GM23248 (cell line): ENCODE data around the gene PPL. TPM values are rescaled to one million over a fixed set of nuclear protein-coding genes. Genes with fewer than 3 reads are reported as not detected.

Experiments
- DNase-seq: peaks from one replicate; pipeline ENCODE4 v3.0.0-alpha.2; 2015
- H2AFZ ChIP-seq: fragments of 200-600 bp; sonication (generic); 2 replicates; pipeline ENCODE4 v1.6.1; 2016; ENCODE audit warnings: antibody characterized with exemption
- H3F3A ChIP-seq: fragments of 200-600 bp; sonication (generic); 2 replicates; pipeline ENCODE4 v1.6.1; 2016; ENCODE audit warnings: mild to moderate bottlenecking, antibody characterized with exemption, mixed run types; ENCODE audit not compliant: insufficient read depth
- H3K27ac ChIP-seq: fragments of 200-600 bp; sonication (generic); 2 replicates; pipeline ENCODE4 v1.5.1; 2016; ENCODE audit warnings: mild to moderate bottlenecking
- H3K27me3 ChIP-seq: fragments of 200-600 bp; sonication (generic); replicated peaks from 2 replicates; pipeline ENCODE4 v1.6.1; 2016; ENCODE audit warnings: mild to moderate bottlenecking; ENCODE audit not compliant: insufficient read depth
- H3K36me3 ChIP-seq: fragments of 200-600 bp; sonication (generic); 2 replicates; pipeline ENCODE4 v1.6.1; 2016; ENCODE audit warnings: low read depth, mild to moderate bottlenecking
- H3K4me1 ChIP-seq: fragments of 200-600 bp; sonication (generic); 2 replicates; pipeline ENCODE4 v1.6.1; 2016; ENCODE audit warnings: mild to moderate bottlenecking; ENCODE audit not compliant: insufficient read depth
- H3K4me2 ChIP-seq: fragments of 200-600 bp; sonication (generic); one replicate; pipeline ENCODE4 v1.6.1; 2016; ENCODE audit warnings: mild to moderate bottlenecking; ENCODE audit not compliant: unreplicated experiment
- H3K4me3 ChIP-seq: fragments of 200-600 bp; sonication (generic); 2 replicates; pipeline ENCODE4 v1.5.1; 2016; ENCODE audit warnings: mild to moderate bottlenecking
- H3K79me2 ChIP-seq: fragments of 200-600 bp; sonication (generic); 2 replicates; pipeline ENCODE4 v1.6.1; 2016; ENCODE audit warnings: mild to moderate bottlenecking; ENCODE audit not compliant: insufficient read depth
- H3K9ac ChIP-seq: fragments of 200-600 bp; sonication (generic); 2 replicates; pipeline ENCODE4 v1.6.1; 2016; ENCODE audit warnings: mild to moderate bottlenecking
- H3K9me2 ChIP-seq: fragments of 200-600 bp; sonication (generic); 2 replicates; pipeline ENCODE4 v1.6.1; 2016; ENCODE audit warnings: mixed run types, mild to moderate bottlenecking, moderate library complexity; ENCODE audit not compliant: insufficient read depth
- H3K9me3 ChIP-seq: fragments of 200-600 bp; sonication (generic); one replicate; pipeline ENCODE4 v1.6.1; 2017; ENCODE audit warnings: low read depth
- H4K20me1 ChIP-seq: fragments of 200-600 bp; sonication (generic); 2 replicates; pipeline ENCODE4 v1.6.0; 2016; ENCODE audit not compliant: insufficient read depth
- EZH2 ChIP-seq: fragments of 200-600 bp; sonication (generic); IDR thresholded peaks from 2 replicates; pipeline ENCODE4 v1.6.1; 2018; ENCODE audit warnings: antibody characterized with exemption, mild to moderate bottlenecking; ENCODE audit not compliant: insufficient read depth, poor library complexity, severe bottlenecking
- EZH2phosphoT487 ChIP-seq: fragments of 200-600 bp; sonication (generic); IDR thresholded peaks from 2 replicates; pipeline ENCODE4 v1.6.1; 2018; ENCODE audit warnings: antibody characterized with exemption, moderate library complexity, mild to moderate bottlenecking, low read depth; ENCODE audit not compliant: insufficient read depth
- WGBS, 2 experiments: methylation state at CpG; one replicate each; pipeline ENCODE4 v1.1.6; 2015 to 2017; ENCODE audit warnings: low lambda C conversion rate in 2 of 2, low coverage in 1 of 2; ENCODE audit errors: missing lambda C conversion rate in 2 of 2; 5-methylcytosine and 5-hydroxymethylcytosine counted together
- in situ Hi-C: fragments of 300-500 bp; cut with MboI; formaldehyde crosslinking; loops from 2 replicates; pipeline ENCODE4 v1.15.0; 2020
- polyA plus RNA-seq: library from polyadenylated mRNA; unstranded; fragments of >200 nt; fragmentation: Nextera tagmentation; extraction: Ambion mirVana; gene quantifications from 2 replicates; pipeline ENCODE4 v1.2.1, GENCODE V29; 2016
- total RNA-seq: library from RNA; depleted of rRNA; stranded (reverse); fragments of >200 nt; shearing (Covaris generic); gene quantifications from 2 replicates; pipeline ENCODE4 v1.2.3, GENCODE V29; 2014

Gene PPL
- total and polyA plus RNA-seq, 2 experiments from 2014 or later = 1.2 to 1.7 TPM

- Histone ChIP-seq H3K27me3 (no peaks in the 10 kb centered on the region), H3K4me1 (peaks cover 21% of the 10 kb centered on the region; the same call in 1 of the 2 replicates), H3K36me3 (no peaks in the 10 kb centered on the region), H3K9me2 (no peaks in the 10 kb centered on the region), H2AFZ (no peak overlapping the region), H3K9ac (no peak overlapping the region), H3K27ac (peak overlapping the region; percentile 15; the same call in 1 of the 2 replicates), H4K20me1 (no peaks in the 10 kb centered on the region), H3K4me3 (no peak overlapping the region), H3K79me2 (no peaks in the 10 kb centered on the region), H3K4me2 (no peak overlapping the region), H3K9me3 (no peaks in the 10 kb centered on the region), H3F3A (peaks cover 20% of the 10 kb centered on the region)
- peak; percentile 94 for DNase-seq
- 24 to 32% methylated on average over 11 of the region's 11 CpGs for WGBS, 2 experiments
- in situ Hi-C loops = no loop called here
- TF ChIP-seq EZH2phosphoT487 (peak; percentile 66; the same call in 1 of the 2 replicates), EZH2 (no peak)
Observed at GRCh38 chr16:4915226-4915761, 21.7 kb downstream of the PPL start.

GRCh38 chr16:4914528-4915225, 22.3 kb downstream of the PPL start:
- Histone ChIP-seq H3K79me2 (no peaks in the 10 kb centered on the region), H3K27ac (peak overlapping the region; percentile 15; the same call in 1 of the 2 replicates), H3K9me3 (no peaks in the 10 kb centered on the region), H3K9me2 (no peaks in the 10 kb centered on the region), H3K4me1 (peaks cover 21% of the 10 kb centered on the region; the same call in 1 of the 2 replicates), H3K9ac (no peak overlapping the region), H4K20me1 (no peaks in the 10 kb centered on the region), H2AFZ (no peak overlapping the region), H3F3A (peaks cover 20% of the 10 kb centered on the region), H3K36me3 (no peaks in the 10 kb centered on the region), H3K27me3 (no peaks in the 10 kb centered on the region), H3K4me3 (no peak overlapping the region), H3K4me2 (no peak overlapping the region)
- TF ChIP-seq EZH2phosphoT487 = no peak
- TF ChIP-seq EZH2 = no peak
- in situ Hi-C loops = no loop called here
- DNase-seq = no peak
- 87% methylated on average over 7 of the region's 7 CpGs for WGBS, 2 experiments

GRCh38 chr16:4913774-4914525, 23.0 kb downstream of the PPL start:
- Histone ChIP-seq H3F3A (peaks cover 20% of the 10 kb centered on the region), H3K9me3 (no peaks in the 10 kb centered on the region), H3K4me3 (no peak overlapping the region), H3K9me2 (no peaks in the 10 kb centered on the region), H3K27me3 (no peaks in the 10 kb centered on the region), H3K4me2 (no peak overlapping the region), H2AFZ (no peak overlapping the region), H3K27ac (no peak overlapping the region), H3K36me3 (no peaks in the 10 kb centered on the region), H3K79me2 (no peaks in the 10 kb centered on the region), H4K20me1 (no peaks in the 10 kb centered on the region), H3K9ac (no peak overlapping the region), H3K4me1 (peaks cover 21% of the 10 kb centered on the region; the same call in 1 of the 2 replicates)
- no peak for DNase-seq
- no peak for TF ChIP-seq EZH2phosphoT487
- no peak for TF ChIP-seq EZH2
- WGBS, 2 experiments = 90 to 94% methylated on average over 12 to 15 of the region's 15 CpGs
- in situ Hi-C loops = no loop called here

- in situ Hi-C loops = no loop called here
- Histone ChIP-seq H3K27ac (no peak overlapping the region), H3K9ac (no peak overlapping the region), H3K9me3 (no peaks in the 10 kb centered on the region), H3K4me1 (peaks cover 21% of the 10 kb centered on the region; the same call in 1 of the 2 replicates), H3K36me3 (no peaks in the 10 kb centered on the region), H3K27me3 (no peaks in the 10 kb centered on the region), H3K79me2 (no peaks in the 10 kb centered on the region), H2AFZ (no peak overlapping the region), H3F3A (peaks cover 20% of the 10 kb centered on the region), H3K4me3 (no peak overlapping the region), H4K20me1 (no peaks in the 10 kb centered on the region), H3K9me2 (no peaks in the 10 kb centered on the region), H3K4me2 (no peak overlapping the region)
- TF ChIP-seq EZH2 (no peak), EZH2phosphoT487 (no peak)
- WGBS, 2 experiments = 70 to 74% methylated on average over 7 of the region's 7 CpGs
- no peak for DNase-seq
Observed at GRCh38 chr16:4913130-4913773, 23.7 kb downstream of the PPL start.
